Cardiac fibroblast (primary cell): ENCODE data around the gene ACP6.
"Not testable (repeated sequence)": the region's sequence is repeated elsewhere in the genome, so short reads cannot be mapped to it uniquely, and the experiment has no call there.

ENCODE experiments used
- DNase-seq, 2 donors: peaks; one replicate each; pipeline versions ENCODE4 v3.0.0 to v3.0.0-alpha.2; 2010; ENCODE audit warnings: low read depth in 2 of 2
- H3K4me3 ChIP-seq, 2 donors: replicated peaks in 1 of 2; 1 replicate in 1 of 2; 2 replicates in 1 of 2; pipeline ENCODE4 v1.5.1; 2011; ENCODE audit warnings: low read depth in 2 of 2, low read length in 2 of 2, mild to moderate bottlenecking in 2 of 2, moderate library complexity in 1 of 2
- CTCF ChIP-seq: IDR thresholded peaks from one replicate; pipeline ENCODE4 v1.5.1; 2011; ENCODE audit warnings: low read depth, mild to moderate bottlenecking, low read length, inconsistent platforms

Gene ACP6

GRCh38 chr1:147700042-147701006 lies 30.0 kb upstream of the ACP6 start:
- peak; percentile 70 to 79 for DNase-seq
- TF ChIP-seq CTCF = peak; percentile 96
- H3K4me3 ChIP-seq = no peak overlapping the region

- no peak for DNase-seq
- no peak overlapping the region for H3K4me3 ChIP-seq
- no peak for TF ChIP-seq CTCF
Observed at GRCh38 chr1:147699686-147700041, 29.3 kb upstream of the ACP6 start.

- no peak for TF ChIP-seq CTCF
- no peak overlapping the region for H3K4me3 ChIP-seq
- no peak for DNase-seq
Observed at GRCh38 chr1:147683163-147683763, 12.9 kb upstream of the ACP6 start.

DNA sequence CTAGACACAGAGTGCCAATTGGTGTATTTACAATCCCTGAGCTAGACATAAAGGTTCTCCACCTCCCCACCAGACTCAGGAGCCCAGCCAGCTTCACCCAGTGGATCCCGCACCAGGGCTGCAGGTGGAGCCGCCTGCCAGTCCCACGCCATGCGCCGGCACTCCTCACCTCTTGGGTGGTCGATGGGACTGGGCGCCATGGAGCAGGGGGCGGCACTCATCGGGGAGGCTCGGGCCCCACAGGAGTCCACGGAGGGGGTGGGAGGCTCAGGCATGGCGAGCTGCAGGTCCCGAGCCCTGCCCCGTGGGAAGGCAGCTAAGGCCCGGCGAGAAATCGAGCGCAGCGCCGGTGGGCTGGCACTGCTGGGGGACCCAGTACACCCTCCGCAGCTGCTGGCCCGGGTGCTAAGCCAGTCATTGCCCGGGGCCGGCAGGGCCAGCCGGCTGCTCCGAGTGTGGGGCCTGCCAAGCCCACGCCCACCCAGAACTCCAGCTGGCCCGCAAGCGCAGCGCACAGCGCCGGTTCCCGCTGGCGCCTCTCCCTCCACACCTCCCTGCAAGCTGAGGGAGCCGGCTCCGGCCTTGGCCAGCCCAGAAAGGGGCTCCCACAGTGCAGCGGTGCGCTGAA lies 10.4 kb upstream of the ACP6 start:
- H3K4me3 ChIP-seq, DNase-seq: not testable (repeated sequence)

DNA sequence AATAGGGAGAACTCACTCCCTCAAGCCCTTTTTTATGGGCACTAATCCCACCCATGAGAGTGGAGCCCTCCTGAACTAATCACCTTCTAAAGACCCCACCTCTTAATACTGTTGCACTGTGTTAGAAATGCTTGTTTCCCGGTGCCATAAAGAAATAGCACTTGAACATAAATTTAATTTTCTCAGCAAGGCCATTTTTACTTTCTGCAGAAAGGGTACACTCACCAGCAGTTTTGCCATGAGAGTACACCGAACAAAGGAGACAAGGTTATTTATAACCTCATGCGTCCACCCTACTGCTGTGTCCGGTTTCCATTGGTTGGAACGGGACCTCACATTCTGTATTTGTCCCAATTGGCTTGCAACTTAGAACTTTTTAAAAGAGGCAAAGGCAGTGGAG lies 7.4 kb upstream of the ACP6 start:
- not testable (repeated sequence) for DNase-seq, H3K4me3 ChIP-seq

- no peak for TF ChIP-seq CTCF
- no peak overlapping the region for H3K4me3 ChIP-seq
- peak; percentile 64 to 86 for DNase-seq
Observed at GRCh38 chr1:147676311-147677085, 6.2 kb upstream of the ACP6 start.

DNA sequence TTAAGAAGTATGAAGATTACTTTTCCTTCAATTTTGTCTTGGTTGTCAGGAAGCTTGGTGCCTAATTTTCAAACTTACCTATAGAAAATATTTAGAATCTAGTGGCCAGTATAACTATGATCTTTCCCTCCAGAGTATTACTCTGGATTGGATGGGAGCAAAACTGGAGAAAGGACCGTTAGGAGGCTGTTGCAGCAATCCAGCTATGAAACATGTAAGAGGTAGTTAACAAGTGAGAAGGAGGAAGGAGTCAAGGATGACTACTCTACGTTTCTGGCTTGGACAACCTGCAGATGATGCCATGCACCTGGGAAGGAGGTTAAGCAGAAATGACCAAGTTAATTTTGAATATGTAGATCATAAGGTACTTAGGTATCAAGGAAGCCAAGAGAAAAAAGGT lies 3.5 kb upstream of the ACP6 start:
- no peak overlapping the region for H3K4me3 ChIP-seq

More for the DNA sequence above, 3.5 kb upstream of the ACP6 start:
- DNase-seq = no peak
- no peak for TF ChIP-seq CTCF
